GM19193 (cell line): ENCODE results near the gene B4GALT2.

ENCODE experiments used
- POLR2A ChIP-seq: IDR thresholded peaks from 4 replicates; pipeline ENCODE4 v1.6.1; 2011; ENCODE audit not compliant: insufficient read depth, insufficient read length; ENCODE audit errors: extremely low read depth

The B4GALT2 gene

DNA sequence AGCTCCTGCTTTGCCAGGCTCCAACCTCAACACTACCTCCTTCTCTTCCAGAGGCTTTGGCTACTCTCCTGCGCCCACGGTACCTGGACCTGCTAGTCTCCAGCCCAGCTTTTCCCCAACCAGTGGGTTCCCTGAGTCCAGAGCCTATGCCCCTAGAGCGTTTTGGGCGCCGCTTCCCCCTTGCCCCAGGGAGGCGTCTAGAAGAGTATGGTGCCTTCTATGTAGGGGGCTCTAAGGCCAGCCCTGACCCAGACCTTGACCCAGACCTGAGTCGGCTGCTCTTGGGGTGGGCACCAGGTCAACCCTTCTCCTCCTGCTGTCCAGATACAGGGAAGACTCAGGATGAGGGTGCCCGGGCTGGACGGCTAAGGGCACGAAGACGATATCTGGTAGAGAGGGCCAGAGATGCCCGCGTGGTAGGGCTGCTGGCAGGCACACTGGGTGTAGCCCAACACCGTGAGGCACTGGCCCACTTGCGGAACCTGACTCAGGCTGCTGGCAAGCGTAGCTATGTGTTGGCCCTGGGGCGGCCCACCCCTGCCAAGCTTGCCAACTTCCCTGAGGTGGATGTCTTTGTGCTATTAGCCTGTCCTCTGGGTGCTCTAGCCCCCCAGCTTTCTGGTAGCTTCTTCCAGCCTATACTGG lies 7.6 kb upstream of the B4GALT2 start:
- no peak for TF ChIP-seq POLR2A

DNA sequence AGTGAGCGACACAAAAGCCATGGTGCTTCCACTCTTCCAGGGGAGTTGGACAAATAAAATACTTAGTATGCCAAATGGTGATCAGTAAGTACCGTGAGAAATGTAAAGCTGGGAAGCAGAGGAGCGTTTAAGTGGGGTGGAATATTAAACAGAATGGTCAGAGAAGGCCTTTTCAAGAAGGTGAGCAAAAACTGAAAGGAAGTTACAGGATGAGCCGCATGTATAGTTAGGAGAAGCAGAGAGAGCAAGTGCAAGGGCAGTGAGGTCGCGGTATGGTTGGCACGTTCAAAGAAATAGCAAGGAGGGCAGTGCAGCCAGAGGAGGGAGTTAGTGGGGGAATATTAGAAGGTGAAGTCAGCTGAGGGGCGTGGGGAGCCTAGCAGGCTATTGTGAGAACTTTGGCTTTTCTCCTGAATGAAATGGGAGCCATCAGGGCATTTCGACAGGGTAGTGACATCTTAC lies 5.0 kb upstream of the B4GALT2 start:
- TF ChIP-seq POLR2A: no peak

DNA sequence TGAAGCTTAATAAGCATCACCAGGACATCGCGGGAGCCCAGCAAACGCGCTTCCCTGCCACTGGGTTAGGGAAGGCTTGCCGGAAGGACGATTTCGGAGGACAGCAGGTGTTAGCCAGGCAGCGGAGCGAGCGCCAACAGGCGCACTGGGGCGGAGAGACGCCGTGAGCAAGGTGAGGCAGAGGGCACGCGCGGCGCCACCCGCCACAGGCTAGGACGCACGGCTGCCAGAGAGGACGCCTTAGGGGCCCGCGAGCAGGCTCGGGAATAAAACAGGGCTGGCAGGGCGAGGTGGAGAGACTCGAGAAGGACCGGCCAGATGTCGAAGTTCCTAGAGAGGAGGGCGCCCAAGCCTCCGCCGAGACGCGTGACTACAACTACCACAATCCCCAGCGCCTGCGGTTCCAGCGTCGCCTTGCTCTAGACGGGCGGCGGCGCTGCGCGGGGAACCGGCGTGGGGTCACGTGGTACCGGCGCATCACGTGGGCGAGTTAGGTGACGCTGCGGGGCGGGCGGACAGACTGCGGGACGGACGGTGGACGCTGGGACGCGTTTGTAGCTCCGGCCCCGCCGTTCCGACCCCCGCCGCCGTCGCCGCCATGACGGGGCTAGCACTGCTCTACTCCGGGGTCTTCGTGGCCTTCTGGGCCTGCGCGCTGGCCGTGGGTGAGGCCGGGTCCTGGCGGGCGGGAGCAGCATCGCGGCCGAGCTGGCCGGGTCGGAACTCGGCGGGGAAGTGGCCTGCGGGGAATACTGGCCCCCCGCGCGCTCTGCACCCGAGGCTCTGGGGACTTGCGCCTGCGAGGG lies 4.4 kb upstream of the B4GALT2 start, which contains the start of gene ATP6V0B:
ATP6V0B (plus strand) TSS at position 518 of the 806 bp plus-strand sequence; CDS start at position 599, 81 bp downstream.
- peak; percentile 83 for TF ChIP-seq POLR2A

DNA sequence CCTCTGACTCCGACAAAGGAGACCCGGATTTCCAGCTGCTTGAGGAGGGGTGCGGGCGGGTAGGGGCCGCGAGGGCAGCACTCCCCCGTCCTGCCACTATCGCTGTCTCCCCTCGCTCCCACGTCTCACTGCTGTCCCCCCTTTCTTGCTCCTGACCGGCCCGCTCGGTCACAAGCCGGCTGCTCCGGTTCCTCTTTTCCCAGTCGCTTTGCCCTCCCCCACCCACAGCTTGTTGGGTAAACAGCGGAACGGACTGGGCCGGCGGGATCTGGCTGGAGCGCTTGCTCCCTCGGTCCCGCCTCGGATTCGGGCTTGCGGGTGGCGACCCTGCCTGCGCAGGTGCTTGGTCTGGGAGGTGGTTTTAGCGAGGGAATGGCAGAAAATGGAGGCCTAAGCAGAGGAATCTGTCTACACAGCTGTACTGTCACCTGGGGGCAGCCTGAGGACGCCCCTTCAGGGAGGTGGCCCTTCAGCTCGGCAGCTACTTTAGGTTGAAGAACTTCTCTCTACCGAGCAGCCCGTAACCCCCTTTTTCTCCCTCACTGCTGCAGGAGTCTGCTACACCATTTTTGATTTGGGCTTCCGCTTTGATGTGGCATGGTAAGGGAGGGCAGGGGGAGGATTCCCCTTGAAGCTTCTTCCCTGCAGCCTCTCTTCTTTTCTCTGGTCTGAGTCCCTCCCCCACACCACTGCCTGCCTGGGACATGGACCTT lies 3.6 kb upstream of the B4GALT2 start:
- TF ChIP-seq POLR2A: no peak

GRCh38 chr1:43976045-43976444 lies 3.0 kb upstream of the B4GALT2 start:
- no peak for TF ChIP-seq POLR2A

- TF ChIP-seq POLR2A: no peak
Measured at GRCh38 chr1:43976890-43977289, 2.1 kb upstream of the B4GALT2 start.

DNA sequence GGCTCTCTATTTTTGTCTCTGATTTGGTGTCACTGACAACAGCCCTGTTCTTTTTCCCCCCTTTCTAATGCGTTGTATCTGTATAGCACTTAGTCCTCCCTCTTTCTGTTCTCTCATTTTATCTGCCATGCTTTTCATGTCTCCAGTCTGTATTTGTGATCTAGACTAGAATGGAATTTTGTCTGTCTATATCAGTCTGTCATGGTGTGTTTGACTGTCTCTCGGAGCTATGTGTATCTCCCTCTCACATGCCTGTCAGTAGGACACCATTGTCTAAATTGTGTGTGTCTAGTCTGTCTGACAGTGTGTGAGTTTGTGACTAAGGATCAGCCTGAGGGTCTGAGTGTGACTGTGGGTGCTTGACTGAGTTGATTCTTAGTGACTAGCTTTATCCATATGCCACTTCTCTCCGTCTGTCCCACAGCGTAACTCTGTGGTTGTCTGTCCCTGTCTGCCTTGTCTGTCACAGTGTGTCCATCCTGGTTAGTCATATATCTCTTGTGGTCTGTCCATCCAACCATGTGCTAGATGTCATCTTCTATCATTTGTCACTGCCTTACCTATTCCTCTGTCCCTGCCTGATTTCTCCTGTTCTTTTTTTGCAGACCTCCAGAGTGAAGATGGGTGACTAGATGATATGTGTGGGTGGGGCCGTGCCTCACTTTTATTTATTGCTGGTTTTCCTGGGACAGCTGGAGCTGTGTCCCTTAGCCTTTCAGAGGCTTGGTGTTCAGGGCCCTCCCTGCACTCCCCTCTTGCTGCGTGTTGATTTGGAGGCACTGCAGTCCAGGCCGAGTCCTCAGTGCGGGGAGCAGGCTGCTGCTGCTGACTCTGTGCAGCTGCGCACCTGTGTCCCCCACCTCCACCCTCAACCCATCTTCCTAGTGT lies 1.4 kb upstream of the B4GALT2 start:
- TF ChIP-seq POLR2A: no peak

GRCh38 chr1:43978264-43978550 lies 803 bp upstream of the B4GALT2 start:
- no peak for TF ChIP-seq POLR2A

GRCh38 chr1:43979261-43979527 lies 184 bp downstream of the B4GALT2 start:
- no peak for TF ChIP-seq POLR2A

- TF ChIP-seq POLR2A: no peak
Measured at GRCh38 chr1:43979528-43980254, 681 bp downstream of the B4GALT2 start.

GRCh38 chr1:43980255-43981134 lies 1.5 kb downstream of the B4GALT2 start:
- TF ChIP-seq POLR2A: no peak

GRCh38 chr1:43981135-43981491 lies 2.1 kb downstream of the B4GALT2 start:
- TF ChIP-seq POLR2A: no peak

- TF ChIP-seq POLR2A: no peak
Measured at GRCh38 chr1:43981636-43982035, 2.6 kb downstream of the B4GALT2 start.
